MCF 10A (cell line): ENCODE data around the gene EPHB1. TPM values are rescaled to one million over a fixed set of nuclear protein-coding genes. Genes with fewer than 3 reads are reported as not detected.

ENCODE experiments used
- BruUV-seq: library from RNA; stranded (reverse); fragments of 400-500 nt; replicated peaks from 2 replicates; lab custom pipeline; 2021; lab: Mats Ljungman, UMichigan
- CTCF ChIA-PET: fragments of 300-600 bp; sonication (Branson Sonifier 250); formaldehyde crosslinking; extraction: SDS; loops from one replicate; lab custom pipeline; 2021; ENCODE audit warnings: antibody characterized with exemption, inconsistent platforms; lab: Yijun Ruan, JAX
- POLR2A ChIA-PET: fragments of 300-600, 350-650 bp; sonication (Branson Sonifier 250); formaldehyde crosslinking; extraction: SDS; loops from one replicate; lab custom pipeline; 2020; ENCODE audit warnings: antibody characterized with exemption, inconsistent platforms; lab: Yijun Ruan, JAX
- DNase-seq: peaks from one replicate; pipeline ENCODE4 v3.0.0-alpha.2; 2018; ENCODE audit not compliant: unreplicated experiment
- H3K27ac Mint-ChIP-seq: one replicate; pipeline ENCODE4 v1.8.0; 2022; ENCODE audit warnings: mild to moderate bottlenecking, low read depth, mixed read lengths; ENCODE audit not compliant: unreplicated experiment
- H3K27me3 Mint-ChIP-seq: one replicate; pipeline ENCODE4 v1.8.0; 2022; ENCODE audit warnings: mixed read lengths; ENCODE audit not compliant: insufficient read depth, unreplicated experiment
- H3K36me3 Mint-ChIP-seq: one replicate; pipeline ENCODE4 v1.8.0; 2022; ENCODE audit warnings: mild to moderate bottlenecking, moderate library complexity, mixed read lengths; ENCODE audit not compliant: insufficient read depth, unreplicated experiment
- H3K4me1 Mint-ChIP-seq: one replicate; pipeline ENCODE4 v1.8.0; 2022; ENCODE audit warnings: mixed read lengths; ENCODE audit not compliant: insufficient read depth, unreplicated experiment
- H3K4me3 Mint-ChIP-seq: one replicate; pipeline ENCODE4 v1.8.0; 2022; ENCODE audit warnings: mild to moderate bottlenecking, moderate library complexity, mixed read lengths; ENCODE audit not compliant: unreplicated experiment
- H3K9me3 Mint-ChIP-seq: one replicate; pipeline ENCODE4 v1.8.0; 2022; ENCODE audit warnings: mixed read lengths; ENCODE audit not compliant: unreplicated experiment
- intact Hi-C: fragments of 100-400 bp; cut with micrococcal nuclease; formaldehyde crosslinking; loops from 2 replicates; pipeline ENCODE4 v1.14.1; 2022
- total RNA-seq: library from RNA; stranded (reverse); gene quantifications from 2 replicates; pipeline ENCODE4 v1.2.3, GENCODE V29; 2022
- TF ChIP-seq, protein P1 (sequence below): fragments of 200-600 bp; IDR thresholded peaks from one replicate; pipeline ENCODE4 v1.8.0; 2022; ENCODE audit warnings: antibody characterized with exemption, mild to moderate bottlenecking; ENCODE audit not compliant: unreplicated experiment

The EPHB1 gene
- total RNA-seq, 1 experiment from 2014 or later = not detected

DNA sequence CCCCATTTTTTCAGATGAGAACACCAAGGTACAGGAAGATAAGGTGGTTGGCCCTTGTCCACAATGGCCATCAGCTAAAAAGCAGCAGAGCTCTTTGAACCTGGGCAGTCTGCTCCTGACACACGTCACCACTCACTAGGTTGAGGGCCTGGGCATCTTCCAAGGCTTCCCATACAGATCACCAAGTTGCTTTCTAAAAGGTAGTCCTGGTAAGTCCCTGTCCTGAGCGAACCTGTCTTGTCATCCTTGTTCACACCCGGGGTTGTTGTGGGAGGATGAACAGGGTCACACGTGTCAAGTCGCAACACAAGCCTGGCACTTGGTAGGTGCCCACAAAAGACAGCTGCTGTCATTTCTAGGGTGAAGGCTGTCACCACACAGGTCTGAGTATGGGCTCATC is 260.4 kb downstream of the EPHB1 start:
- TF ChIP-seq, protein P1, sequence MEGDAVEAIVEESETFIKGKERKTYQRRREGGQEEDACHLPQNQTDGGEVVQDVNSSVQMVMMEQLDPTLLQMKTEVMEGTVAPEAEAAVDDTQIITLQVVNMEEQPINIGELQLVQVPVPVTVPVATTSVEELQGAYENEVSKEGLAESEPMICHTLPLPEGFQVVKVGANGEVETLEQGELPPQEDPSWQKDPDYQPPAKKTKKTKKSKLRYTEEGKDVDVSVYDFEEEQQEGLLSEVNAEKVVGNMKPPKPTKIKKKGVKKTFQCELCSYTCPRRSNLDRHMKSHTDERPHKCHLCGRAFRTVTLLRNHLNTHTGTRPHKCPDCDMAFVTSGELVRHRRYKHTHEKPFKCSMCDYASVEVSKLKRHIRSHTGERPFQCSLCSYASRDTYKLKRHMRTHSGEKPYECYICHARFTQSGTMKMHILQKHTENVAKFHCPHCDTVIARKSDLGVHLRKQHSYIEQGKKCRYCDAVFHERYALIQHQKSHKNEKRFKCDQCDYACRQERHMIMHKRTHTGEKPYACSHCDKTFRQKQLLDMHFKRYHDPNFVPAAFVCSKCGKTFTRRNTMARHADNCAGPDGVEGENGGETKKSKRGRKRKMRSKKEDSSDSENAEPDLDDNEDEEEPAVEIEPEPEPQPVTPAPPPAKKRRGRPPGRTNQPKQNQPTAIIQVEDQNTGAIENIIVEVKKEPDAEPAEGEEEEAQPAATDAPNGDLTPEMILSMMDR = no peak
- peaks cover 34% of the 10 kb centered on the region for H3K9me3 Mint-ChIP-seq
- POLR2A ChIA-PET = no interaction called here
- H3K36me3 Mint-ChIP-seq = no peaks in the 10 kb centered on the region
- DNase-seq = no peak
- H3K4me1 Mint-ChIP-seq = no peaks in the 10 kb centered on the region
- no peak overlapping the region for H3K4me3 Mint-ChIP-seq
- H3K27ac Mint-ChIP-seq = no peak overlapping the region
- no peaks in the 10 kb centered on the region for H3K27me3 Mint-ChIP-seq
- intact Hi-C loops = no loop called here
- CTCF ChIA-PET = interaction anchor here (0.7 kb wide), 1 partner anchor 29 kb away, joined by 3 read pairs; no protein-coding TSS in a partner anchor
- no TSS peak for BruUV-seq

DNA sequence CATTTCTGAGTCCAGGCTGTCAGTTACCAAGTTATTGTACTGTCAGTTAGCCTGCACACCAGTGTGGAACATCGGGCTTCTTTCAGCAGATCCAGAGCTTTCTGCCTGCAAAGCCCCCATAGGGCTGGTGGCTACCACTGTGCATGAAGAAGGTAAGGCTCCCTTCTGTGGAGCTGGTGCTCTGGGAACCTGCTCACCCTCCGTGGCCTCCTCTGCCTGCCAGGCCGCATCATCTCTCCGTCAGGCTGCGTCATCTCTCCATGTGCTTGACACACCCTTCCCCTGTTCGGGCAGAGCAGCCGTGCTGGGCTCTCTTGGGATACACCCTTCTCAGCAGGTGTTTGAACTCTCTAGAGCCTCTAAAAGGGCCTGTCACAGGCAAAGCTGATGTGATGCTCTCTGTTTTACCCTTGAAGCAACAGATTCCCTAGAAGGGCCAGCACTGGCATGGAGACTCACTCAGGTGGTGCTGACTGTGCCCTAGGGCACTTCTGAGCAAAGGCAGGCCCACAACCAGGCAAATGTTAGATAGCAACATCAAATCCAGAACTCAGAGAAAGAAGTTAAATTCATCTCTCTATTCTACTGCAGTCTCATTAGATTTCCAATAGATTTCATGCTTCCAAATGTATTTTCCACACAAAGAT is 261.1 kb downstream of the EPHB1 start:
- H3K9me3 Mint-ChIP-seq = peaks cover 34% of the 10 kb centered on the region
- no peaks in the 10 kb centered on the region for H3K4me1 Mint-ChIP-seq
- H3K36me3 Mint-ChIP-seq = no peaks in the 10 kb centered on the region
- no peak overlapping the region for H3K27ac Mint-ChIP-seq
- ChIA-PET CTCF (interaction anchor here (0.7 kb wide), 1 partner anchor 28 kb away, joined by 3 read pairs; no protein-coding TSS in a partner anchor), POLR2A (no interaction called here)
- TF ChIP-seq, protein P1 = no peak
- no peaks in the 10 kb centered on the region for H3K27me3 Mint-ChIP-seq
- H3K4me3 Mint-ChIP-seq = no peak overlapping the region
- BruUV-seq = no TSS peak
- DNase-seq = peak; percentile 0
- intact Hi-C loops = no loop called here

GRCh38 chr3:135056733-135057310 is 261.8 kb downstream of the EPHB1 start:
- POLR2A ChIA-PET = no interaction called here
- no peak overlapping the region for H3K27ac Mint-ChIP-seq
- TF ChIP-seq, protein P1 = no peak
- peaks cover 31% of the 10 kb centered on the region for H3K9me3 Mint-ChIP-seq
- BruUV-seq = no TSS peak
- intact Hi-C loops = no loop called here
- H3K36me3 Mint-ChIP-seq = no peaks in the 10 kb centered on the region
- CTCF ChIA-PET = no interaction called here
- no peak overlapping the region for H3K4me3 Mint-ChIP-seq
- no peak for DNase-seq
- H3K27me3 Mint-ChIP-seq = no peaks in the 10 kb centered on the region
- H3K4me1 Mint-ChIP-seq = no peaks in the 10 kb centered on the region

GRCh38 chr3:135057996-135058395 is 262.9 kb downstream of the EPHB1 start:
- Mint-ChIP-seq H3K36me3 (no peaks in the 10 kb centered on the region), H3K4me1 (no peaks in the 10 kb centered on the region), H3K27me3 (no peaks in the 10 kb centered on the region), H3K27ac (no peak overlapping the region), H3K9me3 (peaks cover 35% of the 10 kb centered on the region), H3K4me3 (no peak overlapping the region)
- no TSS peak for BruUV-seq
- no peak for DNase-seq
- POLR2A ChIA-PET = no interaction called here
- TF ChIP-seq, protein P1 = no peak
- intact Hi-C loops = no loop called here
- CTCF ChIA-PET = interaction anchor here (0.6 kb wide), 2 partner anchors 153 to 382 kb away, joined by 3 read pairs; no protein-coding TSS in a partner anchor
